Breast epithelium (tissue), 4 donors: ENCODE data around the gene GLIS1. TPM values are rescaled to one million over a fixed set of nuclear protein-coding genes. Genes with fewer than 3 reads are reported as not detected.

Source experiments
- DNase-seq, 2 donors: peaks; one replicate each; pipeline ENCODE4 v3.0.0-alpha.2; 2019; ENCODE audit warnings: low spot score in 2 of 2
- H3K27ac ChIP-seq, 2 donors: fragments of 200-600 bp; sonication (generic) in 1 of 2; one replicate each; pipeline ENCODE4 v1.5.1; 2016 to 2019; ENCODE audit warnings: mild to moderate bottlenecking in 1 of 2
- H3K27me3 ChIP-seq, 2 donors: fragments of 200-600 bp; sonication (generic) in 1 of 2; one replicate each; pipeline versions ENCODE4 v1.5.1 to v1.6.0; 2017 to 2019; ENCODE audit warnings: control low read depth in 1 of 2, mild to moderate bottlenecking in 1 of 2
- H3K36me3 ChIP-seq: fragments of 200-600 bp; one replicate; pipeline ENCODE4 v1.5.1; 2019
- H3K4me1 ChIP-seq, 2 donors: fragments of 200-600 bp; sonication (generic); one replicate each; pipeline ENCODE4 v1.5.1; 2016 to 2019; ENCODE audit warnings: control low read depth in 1 of 2
- H3K4me3 ChIP-seq, 3 donors: fragments of 200-600 bp; sonication (generic); 1 replicate in 2 of 3; 2 replicates in 1 of 3; pipeline ENCODE4 v1.5.1; 2016 to 2019; ENCODE audit warnings: mild to moderate bottlenecking in 3 of 3, moderate library complexity in 2 of 3
- H3K9me3 ChIP-seq, 2 donors: fragments of 200-600 bp; sonication (generic) in 1 of 2; one replicate each; pipeline ENCODE4 v1.5.1; 2016 to 2019; ENCODE audit warnings: control low read depth in 1 of 2
- CTCF ChIP-seq, 3 donors: fragments of 450-650 bp; IDR thresholded peaks; one replicate each; pipeline ENCODE4 v1.5.1; 2016 to 2017; ENCODE audit warnings: antibody characterized with exemption in 3 of 3, mild to moderate bottlenecking in 3 of 3, moderate library complexity in 3 of 3
- POLR2A ChIP-seq: fragments of 450-650 bp; IDR thresholded peaks from one replicate; pipeline ENCODE4 v1.6.1; 2016; ENCODE audit warnings: antibody characterized with exemption, mild to moderate bottlenecking, moderate library complexity
- POLR2AphosphoS5 ChIP-seq, 3 donors: sonication (generic); formaldehyde crosslinking; IDR thresholded peaks; one replicate each; pipeline ENCODE4 v1.6.1; 2017; ENCODE audit warnings: antibody characterized with exemption in 3 of 3
- intact Hi-C: fragments of 100-400 bp; cut with DNase I; formaldehyde crosslinking; loops from one replicate; pipeline ENCODE4 v1.15.1; 2023; ENCODE audit warnings: low total_unique reads
- total RNA-seq, 3 donors: library from RNA; depleted of rRNA; stranded (reverse); fragments of >200 nt; gene quantifications; one replicate each; pipeline ENCODE4 v1.1.0, GENCODE V29; 2016

Gene GLIS1
- total RNA-seq, 3 donors from 2014 or later: 0.16 to 2.0 (median 0.59) TPM

GRCh38 chr1:53580009-53580400, 159.0 kb downstream of the GLIS1 start:
- no peak overlapping the region for H3K4me3 ChIP-seq
- H3K27me3 ChIP-seq: no peaks in the 10 kb centered on the region
- peak in 1 of 2 donors; percentile 33 for DNase-seq
- H3K9me3 ChIP-seq: no peaks in the 10 kb centered on the region
- no peaks in the 10 kb centered on the region for H3K36me3 ChIP-seq
- intact Hi-C loops: no loop called here
- H3K27ac ChIP-seq: no peak overlapping the region
- TF ChIP-seq POLR2AphosphoS5 (IDR thresholded peaks at IDR 0.05) (no peak), POLR2A (no peak), CTCF (IDR thresholded peaks at IDR 0.05) (no peak)
- no peaks in the 10 kb centered on the region for H3K4me1 ChIP-seq

GRCh38 chr1:53579221-53580008, 159.5 kb downstream of the GLIS1 start:
- DNase-seq: peak in 1 of 2 donors; percentile 17
- H3K4me3 ChIP-seq: no peak overlapping the region
- TF ChIP-seq POLR2AphosphoS5 (IDR thresholded peaks at IDR 0.05): no peak
- intact Hi-C loops: no loop called here
- H3K36me3 ChIP-seq: no peaks in the 10 kb centered on the region
- H3K27me3 ChIP-seq: no peaks in the 10 kb centered on the region
- no peaks in the 10 kb centered on the region for H3K4me1 ChIP-seq
- H3K27ac ChIP-seq: no peak overlapping the region
- no peaks in the 10 kb centered on the region for H3K9me3 ChIP-seq

GRCh38 chr1:53578358-53578757, 160.6 kb downstream of the GLIS1 start:
- DNase-seq: no peak
- Histone ChIP-seq H3K4me3 (no peak overlapping the region), H3K9me3 (no peaks in the 10 kb centered on the region), H3K27ac (no peak overlapping the region), H3K36me3 (no peaks in the 10 kb centered on the region), H3K27me3 (no peaks in the 10 kb centered on the region), H3K4me1 (no peaks in the 10 kb centered on the region)
- intact Hi-C loops: no loop called here
- TF ChIP-seq POLR2A (no peak), CTCF (IDR thresholded peaks at IDR 0.05) (no peak), POLR2AphosphoS5 (IDR thresholded peaks at IDR 0.05) (no peak)

GRCh38 chr1:53577761-53578100, 161.2 kb downstream of the GLIS1 start:
- DNase-seq: no peak
- intact Hi-C loops: no loop called here
- H3K36me3 ChIP-seq: no peaks in the 10 kb centered on the region
- no peaks in the 10 kb centered on the region for H3K9me3 ChIP-seq
- no peaks in the 10 kb centered on the region for H3K27me3 ChIP-seq
- no peak overlapping the region for H3K4me3 ChIP-seq
- no peak for TF ChIP-seq CTCF (IDR thresholded peaks at IDR 0.05)
- no peak for TF ChIP-seq POLR2AphosphoS5 (IDR thresholded peaks at IDR 0.05)
- TF ChIP-seq POLR2A: no peak
- H3K4me1 ChIP-seq: no peaks in the 10 kb centered on the region
- no peak overlapping the region for H3K27ac ChIP-seq

- intact Hi-C loops: no loop called here
- peak in 1 of 2 donors; percentile 14 for DNase-seq
Observed at GRCh38 chr1:53576866-53577760, 161.9 kb downstream of the GLIS1 start.

More at GRCh38 chr1:53576866-53577760, 161.9 kb downstream of the GLIS1 start:
- TF ChIP-seq POLR2A (no peak), POLR2AphosphoS5 (IDR thresholded peaks at IDR 0.05) (no peak), CTCF (IDR thresholded peaks at IDR 0.05) (no peak)
- Histone ChIP-seq H3K27ac (no peak overlapping the region), H3K36me3 (no peaks in the 10 kb centered on the region), H3K4me1 (no peaks in the 10 kb centered on the region), H3K27me3 (no peaks in the 10 kb centered on the region), H3K4me3 (no peak overlapping the region), H3K9me3 (no peaks in the 10 kb centered on the region)
